WI38 (cell line): ENCODE data around the gene SPARC.

Experiments
- H3K4me3 ChIP-seq: 2 replicates; pipeline ENCODE4 v1.5.1; 2011; ENCODE audit warnings: low read depth, mild to moderate bottlenecking, control low read depth, low read length
- CTCF ChIP-seq: IDR thresholded peaks from 2 replicates; pipeline ENCODE4 v1.5.1; 2012; ENCODE audit warnings: low read depth, mild to moderate bottlenecking, control low read depth, low read length

SPARC gene

DNA sequence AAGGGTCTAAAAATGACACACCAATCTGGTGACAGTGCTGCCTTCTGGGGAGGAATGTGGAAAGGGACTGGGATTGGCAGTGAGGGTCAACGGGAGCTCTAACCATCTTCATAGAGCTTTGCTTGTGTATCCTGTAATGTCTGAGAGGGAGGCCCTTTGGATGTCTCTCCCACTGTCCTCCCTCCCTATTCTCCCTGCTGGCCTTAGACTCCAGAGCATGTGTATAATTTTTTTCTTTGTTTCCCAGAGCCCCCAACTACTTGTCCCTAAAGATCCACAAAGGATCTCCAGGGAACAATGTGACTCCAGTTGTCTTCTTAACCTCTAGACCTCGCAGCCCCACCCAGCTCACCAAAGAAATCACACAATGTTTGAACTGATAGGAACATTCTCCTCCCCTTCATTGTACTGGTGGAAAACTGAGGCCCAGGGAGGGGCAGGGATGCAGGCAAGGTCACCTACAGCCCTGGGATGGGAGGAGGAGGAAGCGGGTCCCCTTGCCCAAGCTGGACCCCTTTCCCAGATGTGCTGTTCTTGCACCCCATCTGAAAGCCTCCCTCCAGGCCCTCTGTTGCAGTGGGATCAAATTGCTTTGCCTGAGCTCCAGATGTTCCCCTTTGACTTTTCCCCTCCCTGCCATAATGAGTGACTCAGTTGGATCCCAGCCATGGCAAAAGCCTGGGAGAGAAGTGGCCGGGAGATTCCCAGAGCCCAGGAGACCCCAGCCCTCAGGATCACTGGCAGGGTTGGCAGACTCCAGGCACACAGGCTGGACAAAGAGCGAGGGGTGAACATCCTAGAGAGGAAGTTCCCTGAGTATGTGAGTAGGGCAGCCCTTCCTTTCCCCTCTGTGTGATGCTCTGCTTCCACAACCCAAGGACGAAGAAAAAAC is 21.8 kb downstream of the SPARC start:
- no peak overlapping the region for H3K4me3 ChIP-seq
- no peak for TF ChIP-seq CTCF

- no peak for TF ChIP-seq CTCF
- no peak overlapping the region for H3K4me3 ChIP-seq
These were observed 23.0 kb downstream of the SPARC start for GRCh38 chr5:151663617-151664293.

- H3K4me3 ChIP-seq, result no peak overlapping the region
- TF ChIP-seq CTCF, result no peak
These were observed 23.9 kb downstream of the SPARC start for GRCh38 chr5:151662805-151663204.

- no peak for TF ChIP-seq CTCF
- no peak overlapping the region for H3K4me3 ChIP-seq
These were observed 24.6 kb downstream of the SPARC start for GRCh38 chr5:151661968-151662732.

DNA sequence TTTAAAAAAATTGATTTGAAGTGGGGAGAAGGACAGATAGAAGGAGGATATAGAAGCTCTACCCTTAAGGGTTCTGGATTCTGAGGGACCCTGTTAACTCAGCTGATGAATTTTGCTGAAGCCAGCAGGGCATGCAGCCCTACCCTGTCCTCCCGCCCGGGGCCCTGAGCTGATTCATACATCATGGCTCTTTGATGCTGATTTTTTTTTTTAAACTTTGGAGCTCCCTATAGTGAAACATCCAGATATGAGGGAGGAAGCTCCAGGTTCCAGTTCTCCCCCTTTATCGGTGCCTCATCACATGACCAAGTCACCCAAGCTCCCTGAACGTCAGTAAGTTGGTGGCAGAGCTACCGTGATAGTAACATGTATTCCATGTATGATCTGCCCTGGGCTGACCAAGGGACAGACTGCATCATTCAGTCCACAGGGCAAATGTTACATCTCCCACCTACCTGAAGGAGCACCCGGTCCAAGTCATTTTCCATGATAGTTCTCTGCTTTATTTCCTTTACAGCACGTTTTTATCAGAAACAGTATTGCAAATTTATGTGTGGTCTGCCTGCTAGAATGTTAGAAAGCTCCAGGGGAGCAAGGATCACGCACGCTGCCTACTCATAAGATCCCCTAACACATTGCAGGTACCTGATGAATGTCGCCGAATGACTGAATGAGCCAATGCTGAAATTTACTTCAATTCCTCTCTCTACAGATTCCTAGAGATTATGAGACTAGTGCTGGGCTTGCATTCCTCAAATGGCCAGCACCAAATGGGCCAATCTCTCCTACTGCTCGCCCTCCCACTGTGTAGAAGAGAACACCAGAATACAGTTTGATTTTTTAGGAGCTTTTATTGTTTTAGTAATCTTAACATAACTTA is 25.9 kb downstream of the SPARC start:
- no peak overlapping the region for H3K4me3 ChIP-seq
- no peak for TF ChIP-seq CTCF

DNA sequence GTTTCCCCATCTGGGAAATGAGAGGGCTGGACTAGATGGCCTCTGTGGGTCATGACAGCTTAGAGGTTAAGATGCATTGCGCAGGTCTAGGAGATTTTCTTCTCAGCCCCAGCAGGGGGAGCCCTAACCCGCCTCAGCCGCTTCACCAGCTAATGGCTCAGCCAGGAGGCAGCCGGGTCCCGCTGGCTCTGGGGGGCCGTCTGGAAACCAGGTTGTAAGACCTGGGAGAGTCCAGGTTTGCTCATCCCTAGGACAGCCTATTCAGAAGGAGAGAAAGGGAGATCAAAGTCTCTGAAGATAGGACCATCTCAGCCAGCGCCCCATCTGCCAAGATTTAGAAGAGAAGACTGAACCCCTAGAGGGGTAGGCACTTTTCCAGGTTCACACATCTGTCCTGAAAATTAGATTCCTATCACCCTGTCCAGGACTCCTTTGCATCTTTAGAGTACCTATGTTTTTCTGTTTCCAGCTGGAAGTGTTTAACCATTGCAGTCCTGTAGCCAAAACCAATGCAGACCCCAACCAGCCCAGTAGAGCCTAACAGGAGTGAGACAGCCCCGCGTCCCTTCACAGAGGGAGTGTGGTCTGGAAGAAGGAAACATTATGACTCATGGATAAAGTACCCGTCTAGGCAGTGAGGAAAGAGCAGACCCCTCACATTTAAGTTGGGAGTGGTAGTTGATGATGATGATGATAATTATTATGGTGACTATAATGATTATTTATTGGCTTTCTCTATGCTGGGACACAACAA is 27.5 kb downstream of the SPARC start:
- TF ChIP-seq CTCF, result peak; percentile 90

More for the DNA sequence above, 27.5 kb downstream of the SPARC start:
- H3K4me3 ChIP-seq, result no peak overlapping the region
